Stimulated activated CD8-positive, alpha-beta memory T cell treated with anti-CD3 and anti-CD28 coated beads, Interleukin-4, amount 100 ng/mL, for 4 hours (primary cell): Measurements from ENCODE around the gene NUDCD3.
"Not testable (repeated sequence)": the region's sequence is repeated elsewhere in the genome, so short reads cannot be mapped to it uniquely, and the experiment has no call there.

ENCODE experiments used
- DNase-seq, 2 donors: peaks; one replicate each; pipeline ENCODE4 v3.0.0-alpha.2; 2020; ENCODE audit warnings: low read depth in 2 of 2, low spot score in 1 of 2

NUDCD3 gene

DNA sequence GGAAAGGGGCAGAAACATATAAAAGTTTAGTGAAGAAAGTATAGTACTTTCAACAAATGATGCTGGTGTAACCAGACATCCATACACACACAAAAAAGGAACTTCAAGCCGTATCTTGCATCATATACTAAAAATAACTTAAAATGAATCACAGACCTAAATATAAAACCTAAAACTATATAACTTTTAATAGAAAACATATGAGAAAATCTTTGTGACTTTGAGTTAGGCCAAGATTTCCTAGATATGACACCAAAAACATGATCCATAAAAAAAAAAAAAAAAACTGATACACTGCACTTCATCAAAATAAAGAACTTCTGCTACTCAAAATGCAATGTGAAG, 40.9 kb downstream of the NUDCD3 start:
- no peak for DNase-seq

DNA sequence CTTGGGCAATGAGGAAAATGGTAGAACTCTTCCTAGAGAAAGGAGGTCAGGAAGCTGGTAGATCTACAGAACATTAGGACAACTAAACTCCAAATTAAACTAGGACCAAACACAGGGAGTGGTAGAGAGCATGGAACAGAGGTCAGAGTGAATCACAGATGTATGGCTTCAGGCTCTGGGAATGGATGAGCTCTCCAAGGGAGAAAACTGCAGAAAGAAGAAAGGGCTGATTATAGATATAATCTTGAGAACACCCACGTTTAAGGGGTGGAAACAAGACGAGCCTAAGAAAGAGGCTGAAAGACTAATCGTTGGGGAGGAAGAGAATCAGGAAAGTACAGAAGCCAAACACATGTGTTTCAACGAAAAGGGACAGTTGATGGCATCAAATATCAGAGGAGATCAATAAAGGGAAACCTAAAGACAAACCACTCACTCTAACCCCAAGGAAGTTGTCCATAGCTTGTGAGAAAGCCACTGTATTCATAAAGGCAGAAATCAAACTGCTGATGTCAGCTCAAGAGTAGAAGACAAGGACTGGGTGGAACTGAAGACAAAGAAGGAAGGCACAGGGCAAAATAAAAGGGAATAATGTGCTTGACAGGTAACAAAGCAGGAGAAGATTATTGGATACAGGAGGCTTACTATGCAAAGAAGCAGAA, 41.4 kb downstream of the NUDCD3 start:
- no peak for DNase-seq

DNA sequence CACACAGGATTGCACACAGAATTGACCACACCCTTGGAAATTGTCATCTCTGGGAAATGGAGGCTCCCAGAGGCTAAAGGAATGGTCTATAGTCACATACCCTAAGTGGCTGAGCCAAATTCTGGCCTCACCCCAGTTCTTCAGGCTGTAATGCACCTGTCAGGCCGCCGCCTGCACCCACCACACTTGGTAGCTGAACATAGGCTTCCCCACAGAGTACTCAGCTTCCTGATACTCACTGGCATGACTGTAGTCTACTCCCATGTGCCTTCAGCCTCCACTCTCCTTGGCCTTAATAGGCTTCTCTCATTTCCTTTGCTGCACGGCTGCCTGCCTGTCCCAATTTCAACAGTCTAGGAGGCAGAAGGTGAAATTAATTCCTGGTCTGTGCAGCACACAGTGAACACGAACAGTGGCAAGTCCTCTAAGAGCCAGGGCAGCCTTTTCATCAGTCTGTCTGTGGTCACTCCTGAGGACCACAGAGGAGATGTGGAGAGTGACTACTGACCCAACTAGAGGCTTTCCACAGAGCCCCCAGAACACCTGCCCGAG, 42.5 kb downstream of the NUDCD3 start:
- DNase-seq, result no peak

DNA sequence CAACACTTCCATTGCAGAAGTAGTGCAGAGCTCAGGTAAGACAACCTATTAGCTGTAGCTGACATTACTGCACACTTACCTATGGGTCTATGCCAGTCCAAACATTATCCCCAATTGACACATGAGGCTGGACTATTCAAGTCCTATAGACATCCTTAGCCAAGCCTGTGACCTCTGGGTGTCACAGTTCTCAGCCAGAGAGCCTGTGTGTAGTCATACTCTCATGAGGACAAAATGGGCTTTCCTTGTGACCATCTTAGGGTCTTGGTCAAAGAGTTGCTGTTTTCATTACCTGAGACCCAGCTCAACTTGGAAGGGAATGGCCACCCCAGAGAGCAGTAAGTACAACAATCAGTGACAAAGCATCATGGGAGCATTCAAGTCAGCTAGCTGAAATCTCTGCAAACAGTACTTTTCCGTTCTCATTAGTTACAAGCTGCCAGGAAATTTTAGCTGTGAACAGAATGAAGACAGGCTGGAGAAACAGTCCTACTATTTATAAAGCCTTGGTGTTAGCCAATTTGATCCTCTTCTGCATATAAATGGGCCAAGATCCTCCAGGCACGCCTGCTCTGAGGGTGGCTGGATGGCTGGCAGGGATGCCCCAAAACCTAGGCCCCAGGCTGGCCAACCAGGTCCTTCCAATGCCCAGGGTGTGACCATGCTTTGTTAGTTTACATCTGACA, 44.3 kb downstream of the NUDCD3 start:
- no peak for DNase-seq

- no peak for DNase-seq
Measured at GRCh38 chr7:44441079-44441478, 49.4 kb downstream of the NUDCD3 start.

DNA sequence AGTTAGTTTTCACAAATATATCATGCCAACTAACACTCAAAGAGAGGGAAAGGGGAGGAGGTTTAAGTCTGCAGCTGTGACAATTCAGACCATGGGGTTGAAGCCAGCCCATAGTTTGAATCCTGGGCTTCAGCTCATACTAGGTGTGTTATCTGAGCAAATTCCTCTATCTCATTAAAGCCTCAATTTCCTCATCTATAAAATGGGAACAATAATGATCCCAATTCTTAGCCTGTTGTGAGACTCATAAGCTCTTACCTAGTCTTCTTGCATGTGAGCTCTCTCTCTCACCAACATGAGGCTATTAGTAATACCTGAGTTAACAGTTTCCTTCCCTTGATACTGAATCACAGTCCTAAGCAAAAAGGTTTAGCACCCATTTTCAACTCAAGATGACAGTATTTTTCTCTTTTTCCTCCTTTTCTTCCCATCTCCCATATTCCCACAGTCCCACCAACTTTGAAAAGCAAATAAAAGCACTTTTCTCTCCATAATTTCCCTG, 49.8 kb downstream of the NUDCD3 start:
- no peak for DNase-seq

- DNase-seq, result no peak
Measured at GRCh38 chr7:44439926-44440325, 50.5 kb downstream of the NUDCD3 start.

GRCh38 chr7:44438816-44439215, 51.6 kb downstream of the NUDCD3 start:
- no peak for DNase-seq

- no peak for DNase-seq
Measured at GRCh38 chr7:44434201-44434600, 56.3 kb downstream of the NUDCD3 start.

DNA sequence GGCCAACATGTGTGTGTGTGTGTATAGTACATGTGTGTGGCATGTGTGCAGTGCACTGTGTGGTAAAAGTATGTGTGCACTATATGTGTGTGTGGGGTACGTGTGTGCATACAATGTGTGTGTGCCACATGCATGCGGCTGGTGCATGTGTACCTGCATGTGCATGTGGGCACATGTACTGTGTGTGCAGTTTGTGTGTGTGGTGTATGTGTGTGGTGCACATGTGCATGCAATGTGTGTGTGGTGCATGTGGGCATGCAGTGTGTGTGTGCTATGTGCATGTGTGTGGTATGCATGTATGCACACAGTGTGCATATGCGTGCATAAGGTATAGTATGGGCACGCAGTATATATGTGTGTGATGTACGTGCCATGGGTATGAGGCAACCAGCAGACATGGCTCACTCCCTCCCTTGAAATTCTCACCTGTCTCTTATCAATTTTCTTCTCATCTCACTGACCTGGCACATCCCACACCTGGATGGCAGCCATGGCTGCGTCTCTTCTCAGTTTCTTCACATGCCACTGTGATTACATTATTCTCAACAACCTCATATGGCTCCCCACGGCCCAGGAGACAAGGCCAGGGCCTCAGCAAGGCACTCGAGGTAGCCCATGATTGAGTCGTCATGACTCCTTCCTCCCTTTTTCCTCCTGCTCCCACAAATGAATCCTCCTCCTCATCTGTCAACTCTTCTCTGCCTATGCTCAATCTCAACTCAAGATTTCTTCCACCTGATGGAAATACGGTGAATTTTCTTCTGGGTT, 57.0 kb downstream of the NUDCD3 start:
- DNase-seq, result no peak

GRCh38 chr7:44432381-44432977, 58.0 kb downstream of the NUDCD3 start:
- DNase-seq, result no peak

DNA sequence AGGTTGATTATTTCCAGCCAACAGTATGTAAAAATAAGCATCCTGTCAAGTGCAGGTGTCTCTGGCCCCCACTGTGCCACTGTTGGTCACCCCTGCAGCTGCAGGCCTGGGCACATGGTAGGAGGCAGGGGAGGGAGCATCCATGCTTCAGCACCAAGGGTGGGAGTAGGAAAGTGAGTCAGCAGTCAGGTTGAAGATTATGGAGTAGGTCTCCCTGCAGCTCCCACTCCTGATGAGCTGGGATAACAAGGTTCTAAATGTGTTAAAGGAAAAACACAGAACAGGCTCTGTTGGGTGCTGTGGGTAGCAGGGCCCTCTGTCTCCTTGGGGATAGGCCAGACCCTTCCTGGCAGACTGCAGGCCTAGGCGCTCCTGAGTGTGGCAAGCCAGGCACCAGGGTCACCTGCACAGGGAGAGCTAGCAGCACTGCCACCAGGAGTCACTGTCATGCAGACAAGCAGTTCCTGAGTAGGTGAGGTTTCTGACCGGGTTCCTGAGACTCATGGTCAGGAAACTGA, 59.3 kb downstream of the NUDCD3 start:
- DNase-seq, result no peak

DNA sequence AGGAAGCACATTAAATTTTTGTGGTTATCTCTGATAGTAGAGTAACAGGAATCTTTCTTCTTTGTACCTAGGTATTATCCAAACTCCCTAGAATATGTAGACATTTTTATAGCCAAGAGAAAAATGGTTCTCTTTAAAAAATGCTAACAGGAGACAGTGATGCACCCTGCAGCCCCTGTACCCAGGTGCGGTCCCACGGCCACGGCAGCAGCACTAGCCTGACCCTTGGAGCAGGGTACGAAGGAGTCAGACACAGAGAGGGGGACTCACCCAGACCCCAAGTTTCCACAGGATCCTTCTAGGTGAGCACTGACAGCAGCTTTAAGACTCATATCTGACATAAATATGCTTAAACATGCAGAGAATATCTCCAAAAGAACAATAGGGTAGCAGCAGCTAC, 60.4 kb downstream of the NUDCD3 start:
- no peak for DNase-seq

- DNase-seq, result not testable (repeated sequence)
Measured at GRCh38 chr7:44424762-44425161, 65.7 kb downstream of the NUDCD3 start.

DNA sequence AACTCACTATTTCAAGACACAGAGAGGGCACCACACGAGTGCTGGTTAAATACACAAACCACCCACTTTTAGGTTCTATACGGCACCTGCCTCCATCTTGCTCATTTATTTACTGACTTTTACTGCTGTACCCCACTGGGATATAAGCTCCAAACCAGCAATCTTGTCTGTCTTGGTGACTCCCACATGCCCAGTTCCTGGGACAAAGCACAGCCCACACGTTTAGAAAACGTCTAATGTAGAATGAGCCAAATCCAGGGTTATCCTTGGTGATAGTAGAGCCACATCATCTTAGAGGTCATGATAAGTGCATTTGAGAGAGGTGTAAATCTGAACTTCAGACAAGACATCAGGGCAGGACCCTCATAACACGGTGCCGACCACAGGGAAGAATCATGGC, 73.5 kb downstream of the NUDCD3 start:
- DNase-seq, result no peak

DNA sequence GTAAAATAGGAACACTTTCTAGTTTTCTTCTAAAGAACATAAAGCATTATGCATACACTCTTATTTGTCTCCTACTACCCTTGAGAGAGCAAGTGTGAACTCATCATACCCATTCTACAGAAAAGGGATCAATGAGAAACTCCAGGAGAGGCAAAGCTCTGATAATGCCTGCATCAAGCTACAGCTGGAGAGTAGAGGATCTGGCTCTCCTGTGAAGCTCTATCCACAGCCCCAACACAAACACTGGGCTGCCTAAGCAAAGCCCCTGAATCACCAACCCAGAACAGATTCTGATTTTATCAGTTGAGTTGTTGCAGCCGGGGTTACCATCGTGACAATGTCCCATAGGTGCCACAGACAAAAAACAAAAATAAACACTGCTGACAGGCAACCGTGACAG, 74.9 kb downstream of the NUDCD3 start:
- DNase-seq, result no peak

DNA sequence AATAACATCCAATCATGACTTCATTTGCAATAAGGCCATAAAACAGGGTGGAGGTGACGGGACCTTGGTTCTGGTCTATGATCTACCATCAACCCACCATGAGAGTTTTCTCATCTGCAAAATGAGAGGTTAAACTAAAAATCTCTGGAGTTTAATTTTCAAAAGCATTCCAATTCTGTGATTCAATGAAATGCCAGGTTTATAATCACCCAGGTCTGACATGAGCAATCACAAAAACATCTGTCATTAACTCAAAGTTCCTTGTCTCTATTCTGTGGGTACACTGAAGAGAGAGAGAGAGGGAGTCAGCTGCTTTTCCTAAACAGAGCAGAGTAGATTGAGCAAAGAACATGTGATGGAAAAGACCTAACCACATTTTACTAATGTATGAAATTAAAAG, 75.4 kb downstream of the NUDCD3 start:
- DNase-seq, result no peak

DNA sequence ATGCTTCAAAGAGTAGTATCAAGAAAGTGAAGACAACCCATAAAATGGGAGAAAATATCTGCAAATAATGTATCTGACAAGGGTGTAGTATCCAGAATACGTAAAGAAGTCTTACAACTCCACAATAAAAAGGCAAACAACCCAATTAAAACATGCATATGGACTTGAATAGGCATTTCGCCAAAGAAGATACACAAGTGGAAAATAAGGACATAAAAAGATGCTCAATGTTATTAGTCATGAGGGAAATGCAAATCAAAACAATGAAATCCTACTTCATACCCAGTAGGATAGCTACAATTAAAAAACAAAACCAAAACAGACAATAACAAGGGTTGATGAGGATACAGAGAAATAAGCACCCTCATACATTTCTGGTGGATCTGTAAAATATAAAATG, 79.2 kb downstream of the NUDCD3 start:
- no peak for DNase-seq

- DNase-seq, result no peak
Measured at GRCh38 chr7:44408596-44408995, 81.9 kb downstream of the NUDCD3 start.

GRCh38 chr7:44403775-44404174, 86.7 kb downstream of the NUDCD3 start:
- DNase-seq, result no peak

GRCh38 chr7:44403176-44403759, 87.2 kb downstream of the NUDCD3 start:
- no peak for DNase-seq
